Prostate gland (tissue), 2 donors: ENCODE measurements around the gene SMYD5.

Experiments
- CTCF ChIP-seq, 4 experiments: fragments of 200-600 bp in 2 of 4; fragments of 450-650 bp in 2 of 4; sonication (generic) in 2 of 4; IDR thresholded peaks; 1 replicate in 3 of 4; 2 replicates in 1 of 4; pipeline ENCODE4 v1.5.1; 2016 to 2019; ENCODE audit warnings: antibody characterized with exemption in 4 of 4, mild to moderate bottlenecking in 2 of 4, moderate library complexity in 2 of 4
- POLR2AphosphoS5 ChIP-seq: sonication (generic); formaldehyde crosslinking; IDR thresholded peaks from one replicate; pipeline ENCODE4 v1.6.1; 2017; ENCODE audit warnings: antibody characterized with exemption

- TF ChIP-seq CTCF (IDR thresholded peaks at IDR 0.05) (no peak), POLR2AphosphoS5 (peak; percentile 95)
Observed at GRCh38 chr2:73233932-73234832, 20.1 kb downstream of the SMYD5 start, which contains the start of gene CCT7.
